GM23338 (cell line): ENCODE data around the gene TWIST2. TPM values are rescaled to one million over a fixed set of nuclear protein-coding genes. Genes with fewer than 3 reads are reported as not detected.

Source experiments
- ATAC-seq: fragments of 200-7000 bp; cut with Tn5 transposase; 3 replicates; pipeline ENCODE4 v1.9.1; 2020
- DNase-seq: peaks from one replicate; pipeline ENCODE4 v3.0.0-alpha.2; 2015; ENCODE audit warnings: low spot score
- H2AFZ ChIP-seq: fragments of 200-600 bp; sonication (generic); 2 replicates; pipeline ENCODE4 v1.8.0; 2016; ENCODE audit warnings: antibody characterized with exemption, mild to moderate bottlenecking, moderate library complexity
- H3F3A ChIP-seq: fragments of 200-600 bp; sonication (generic); replicated peaks from 2 replicates; pipeline ENCODE4 v1.8.0; 2017; ENCODE audit warnings: antibody characterized with exemption, mixed run types, low read depth
- H3K27ac ChIP-seq: fragments of 200-600 bp; sonication (generic); 2 replicates; pipeline ENCODE4 v1.6.1; 2016; ENCODE audit warnings: low read depth
- H3K27me3 ChIP-seq: fragments of 200-600 bp; sonication (generic); 2 replicates; pipeline ENCODE4 v1.8.0; 2016; ENCODE audit warnings: mild to moderate bottlenecking, mixed run types, moderate library complexity; ENCODE audit not compliant: insufficient read depth
- H3K36me3 ChIP-seq: fragments of 200-600 bp; sonication (generic); 2 replicates; pipeline ENCODE4 v1.8.0; 2016; ENCODE audit warnings: mild to moderate bottlenecking; ENCODE audit not compliant: insufficient read depth
- H3K4me1 ChIP-seq: fragments of 200-600 bp; sonication (generic); 2 replicates; pipeline ENCODE4 v1.8.0; 2016; ENCODE audit warnings: mild to moderate bottlenecking, moderate library complexity; ENCODE audit not compliant: insufficient read depth
- H3K4me2 ChIP-seq: fragments of 200-600 bp; sonication (generic); 2 replicates; pipeline ENCODE4 v1.7.1; 2017; ENCODE audit warnings: mixed run types
- H3K4me3 ChIP-seq: fragments of 200-600 bp; sonication (generic); 2 replicates; pipeline ENCODE4 v1.6.1; 2016; ENCODE audit warnings: mixed run types
- H3K79me2 ChIP-seq: fragments of 200-600 bp; sonication (generic); replicated peaks from 2 replicates; pipeline ENCODE4 v1.8.0; 2017; ENCODE audit warnings: mild to moderate bottlenecking; ENCODE audit not compliant: insufficient read depth
- H3K9me2 ChIP-seq: fragments of 200-600 bp; sonication (generic); 2 replicates; pipeline ENCODE4 v1.8.0; 2017; ENCODE audit not compliant: insufficient read depth
- H4K20me1 ChIP-seq: fragments of 200-600 bp; sonication (generic); replicated peaks from 2 replicates; pipeline ENCODE4 v1.8.0; 2017; ENCODE audit warnings: mild to moderate bottlenecking; ENCODE audit not compliant: insufficient read depth
- H3K27ac Mint-ChIP-seq: 2 replicates; pipeline ENCODE4 v1.8.0; 2020; ENCODE audit warnings: inconsistent platforms, mild to moderate bottlenecking, moderate library complexity, mixed read lengths
- H3K27me3 Mint-ChIP-seq: 3 replicates; pipeline ENCODE4 v1.8.0; 2022; ENCODE audit warnings: low read depth, mild to moderate bottlenecking, moderate library complexity, mixed read lengths, inconsistent platforms; ENCODE audit not compliant: insufficient read depth, poor library complexity
- H3K36me3 Mint-ChIP-seq: 3 replicates; pipeline ENCODE4 v1.8.0; 2021; ENCODE audit warnings: low read depth, mild to moderate bottlenecking, inconsistent platforms, moderate library complexity, mixed read lengths
- H3K4me1 Mint-ChIP-seq: 3 replicates; pipeline ENCODE4 v1.8.0; 2020; ENCODE audit warnings: mild to moderate bottlenecking, inconsistent platforms, mixed read lengths
- H3K4me3 Mint-ChIP-seq: 3 replicates; pipeline ENCODE4 v1.8.0; 2021; ENCODE audit warnings: moderate library complexity, mild to moderate bottlenecking, inconsistent platforms, mixed read lengths
- H3K9me3 Mint-ChIP-seq: 3 replicates; pipeline ENCODE4 v1.8.0; 2020; ENCODE audit warnings: moderate library complexity, mild to moderate bottlenecking, inconsistent platforms, mixed read lengths
- CREB1 ChIP-seq: fragments of 250-450 bp; sonication (Bioruptor Pico); IDR thresholded peaks from 2 replicates; pipeline ENCODE4 v1.5.0; 2020; ENCODE audit warnings: low read depth, mild to moderate bottlenecking, moderate library complexity
- EZH2 ChIP-seq: fragments of 200-600 bp; sonication (generic); IDR thresholded peaks from one replicate; pipeline ENCODE4 v1.8.0; 2017; ENCODE audit warnings: antibody characterized with exemption, mild to moderate bottlenecking, low read depth; ENCODE audit not compliant: unreplicated experiment
- EZH2phosphoT487 ChIP-seq: fragments of 200-600 bp; sonication (generic); IDR thresholded peaks from one replicate; pipeline ENCODE4 v1.8.1; 2018; ENCODE audit warnings: antibody characterized with exemption; ENCODE audit not compliant: unreplicated experiment
- JUNB ChIP-seq: IDR thresholded peaks from one replicate; pipeline ENCODE4 v1.6.1; 2016; ENCODE audit warnings: antibody characterized with exemption; ENCODE audit not compliant: unreplicated experiment
- POLR2AphosphoS5 ChIP-seq: IDR thresholded peaks from 2 replicates; pipeline ENCODE4 v1.6.1; 2016; ENCODE audit warnings: antibody characterized with exemption, low read depth
- STAT1 ChIP-seq: IDR thresholded peaks from one replicate; pipeline ENCODE4 v1.6.1; 2016; ENCODE audit warnings: antibody characterized with exemption; ENCODE audit not compliant: unreplicated experiment
- ZNF114 ChIP-seq: fragments of 250-450 bp; sonication (Bioruptor Pico); IDR thresholded peaks from 2 replicates; pipeline ENCODE4 v1.5.0; 2020; ENCODE audit warnings: mild to moderate bottlenecking, moderate library complexity
- ZNF331 ChIP-seq: fragments of 250-450 bp; sonication (Bioruptor Pico); IDR thresholded peaks from 2 replicates; pipeline ENCODE4 v1.5.0; 2020; ENCODE audit warnings: low read depth, mild to moderate bottlenecking, moderate library complexity
- polyA plus RNA-seq: library from polyadenylated mRNA; unstranded; fragments of >200 nt; fragmentation: Nextera tagmentation; extraction: Ambion mirVana; gene quantifications from 2 replicates; pipeline ENCODE4 v1.2.1, GENCODE V29; 2016
- total RNA-seq: library from RNA; depleted of rRNA; stranded (reverse); fragments of >200 nt; shearing (Covaris generic); gene quantifications from 2 replicates; pipeline ENCODE4 v1.2.3, GENCODE V29; 2014
- TF ChIP-seq, protein P1 (sequence below): IDR thresholded peaks from one replicate; pipeline ENCODE4 v1.6.1; 2018; ENCODE audit warnings: antibody characterized with exemption; ENCODE audit not compliant: unreplicated experiment
- TF ChIP-seq, protein P2 (sequence below): fragments of 250-450 bp; sonication (Bioruptor Pico); IDR thresholded peaks from 2 replicates; pipeline ENCODE4 v1.5.0; 2020; ENCODE audit warnings: mild to moderate bottlenecking, moderate library complexity
- TF ChIP-seq, protein P3 (sequence below): IDR thresholded peaks from 2 replicates; pipeline ENCODE4 v1.6.1; 2016; ENCODE audit warnings: antibody characterized with exemption

Gene TWIST2
- total and polyA plus RNA-seq, 2 experiments from 2014 or later = 7.0 to 12.5 TPM

DNA sequence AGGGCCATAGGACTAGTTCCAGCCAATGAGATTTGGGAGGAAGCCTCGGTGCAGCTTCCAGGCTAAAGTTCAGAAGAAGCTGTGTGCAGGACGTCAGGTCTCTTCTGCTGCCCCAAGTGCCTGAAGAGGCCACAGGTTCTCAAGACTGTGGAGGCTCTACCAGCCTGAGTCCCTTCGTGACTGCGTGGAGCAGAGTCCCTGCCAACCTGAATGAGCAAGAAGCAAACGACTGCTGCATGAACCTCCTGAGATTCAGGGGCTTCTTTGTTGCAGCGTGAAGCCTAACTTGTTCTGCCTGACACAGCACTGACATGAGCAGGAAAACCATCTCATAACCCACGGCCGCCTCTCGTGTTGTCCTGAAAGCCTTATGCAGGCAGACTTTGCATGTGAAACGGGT lies 39.7 kb downstream of the TWIST2 start:
- Mint-ChIP-seq H3K36me3 (peaks cover 8% of the 10 kb centered on the region), H3K4me3 (no peak overlapping the region), H3K27me3 (peaks cover 1% of the 10 kb centered on the region), H3K9me3 (peaks cover 26% of the 10 kb centered on the region; the same call in 2 of the 3 replicates), H3K27ac (no peak overlapping the region), H3K4me1 (peaks cover 5% of the 10 kb centered on the region; the same call in 1 of the 3 replicates)
- Histone ChIP-seq H3F3A (no peaks in the 10 kb centered on the region), H3K27me3 (no peaks in the 10 kb centered on the region), H3K4me2 (no peak overlapping the region), H3K4me3 (no peak overlapping the region), H3K27ac (no peak overlapping the region), H3K36me3 (no peaks in the 10 kb centered on the region), H2AFZ (no peak overlapping the region), H3K9me2 (no peaks in the 10 kb centered on the region), H4K20me1 (no peaks in the 10 kb centered on the region), H3K4me1 (no peaks in the 10 kb centered on the region), H3K79me2 (no peaks in the 10 kb centered on the region)
- ATAC-seq = no peak
- no peak for DNase-seq
- no peak for TF ChIP-seq EZH2phosphoT487
- no peak for TF ChIP-seq STAT1
- no peak for TF ChIP-seq ZNF114 (CRISPR knock-in tag)

DNA sequence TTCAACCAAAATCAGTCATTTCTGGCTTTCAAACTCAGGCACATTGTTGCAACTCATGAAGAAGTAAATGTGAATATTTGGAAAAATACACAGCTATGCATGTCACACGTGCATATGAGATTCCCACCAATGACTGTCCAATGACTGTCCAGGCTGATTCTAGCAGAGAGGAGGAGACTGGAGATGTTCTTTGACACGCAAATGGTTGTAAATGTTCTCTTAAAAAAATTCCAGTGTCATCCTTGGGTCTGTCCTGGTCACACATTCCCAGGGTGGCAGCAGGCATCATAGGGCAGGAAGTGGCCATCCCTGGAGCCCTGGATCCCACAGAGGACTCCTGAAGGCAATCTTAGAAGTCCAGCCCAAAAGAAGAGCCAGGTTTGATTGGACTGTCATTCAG lies 40.9 kb downstream of the TWIST2 start:
- Histone ChIP-seq H3K27me3 (no peaks in the 10 kb centered on the region), H3K27ac (no peak overlapping the region), H2AFZ (no peak overlapping the region), H3K36me3 (no peaks in the 10 kb centered on the region), H3K4me1 (no peaks in the 10 kb centered on the region), H4K20me1 (no peaks in the 10 kb centered on the region), H3K4me2 (no peak overlapping the region), H3K79me2 (no peaks in the 10 kb centered on the region), H3K4me3 (no peak overlapping the region), H3K9me2 (no peaks in the 10 kb centered on the region), H3F3A (no peaks in the 10 kb centered on the region)
- Mint-ChIP-seq H3K36me3 (peaks cover 4% of the 10 kb centered on the region), H3K4me3 (no peak overlapping the region), H3K27me3 (peaks cover 1% of the 10 kb centered on the region), H3K4me1 (peaks cover 5% of the 10 kb centered on the region; the same call in 1 of the 3 replicates), H3K9me3 (peaks cover 16% of the 10 kb centered on the region; the same call in 2 of the 3 replicates), H3K27ac (no peak overlapping the region)
- ATAC-seq (no peak), DNase-seq (no peak)
- TF ChIP-seq EZH2 (no peak), POLR2AphosphoS5 (no peak), JUNB (no peak), CREB1 (no peak), ZNF331 (no peak), STAT1 (no peak), EZH2phosphoT487 (no peak), ZNF114 (CRISPR knock-in tag) (no peak)
- TF ChIP-seq, protein P1, sequence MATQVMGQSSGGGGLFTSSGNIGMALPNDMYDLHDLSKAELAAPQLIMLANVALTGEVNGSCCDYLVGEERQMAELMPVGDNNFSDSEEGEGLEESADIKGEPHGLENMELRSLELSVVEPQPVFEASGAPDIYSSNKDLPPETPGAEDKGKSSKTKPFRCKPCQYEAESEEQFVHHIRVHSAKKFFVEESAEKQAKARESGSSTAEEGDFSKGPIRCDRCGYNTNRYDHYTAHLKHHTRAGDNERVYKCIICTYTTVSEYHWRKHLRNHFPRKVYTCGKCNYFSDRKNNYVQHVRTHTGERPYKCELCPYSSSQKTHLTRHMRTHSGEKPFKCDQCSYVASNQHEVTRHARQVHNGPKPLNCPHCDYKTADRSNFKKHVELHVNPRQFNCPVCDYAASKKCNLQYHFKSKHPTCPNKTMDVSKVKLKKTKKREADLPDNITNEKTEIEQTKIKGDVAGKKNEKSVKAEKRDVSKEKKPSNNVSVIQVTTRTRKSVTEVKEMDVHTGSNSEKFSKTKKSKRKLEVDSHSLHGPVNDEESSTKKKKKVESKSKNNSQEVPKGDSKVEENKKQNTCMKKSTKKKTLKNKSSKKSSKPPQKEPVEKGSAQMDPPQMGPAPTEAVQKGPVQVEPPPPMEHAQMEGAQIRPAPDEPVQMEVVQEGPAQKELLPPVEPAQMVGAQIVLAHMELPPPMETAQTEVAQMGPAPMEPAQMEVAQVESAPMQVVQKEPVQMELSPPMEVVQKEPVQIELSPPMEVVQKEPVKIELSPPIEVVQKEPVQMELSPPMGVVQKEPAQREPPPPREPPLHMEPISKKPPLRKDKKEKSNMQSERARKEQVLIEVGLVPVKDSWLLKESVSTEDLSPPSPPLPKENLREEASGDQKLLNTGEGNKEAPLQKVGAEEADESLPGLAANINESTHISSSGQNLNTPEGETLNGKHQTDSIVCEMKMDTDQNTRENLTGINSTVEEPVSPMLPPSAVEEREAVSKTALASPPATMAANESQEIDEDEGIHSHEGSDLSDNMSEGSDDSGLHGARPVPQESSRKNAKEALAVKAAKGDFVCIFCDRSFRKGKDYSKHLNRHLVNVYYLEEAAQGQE = no peak
- TF ChIP-seq, protein P2, sequence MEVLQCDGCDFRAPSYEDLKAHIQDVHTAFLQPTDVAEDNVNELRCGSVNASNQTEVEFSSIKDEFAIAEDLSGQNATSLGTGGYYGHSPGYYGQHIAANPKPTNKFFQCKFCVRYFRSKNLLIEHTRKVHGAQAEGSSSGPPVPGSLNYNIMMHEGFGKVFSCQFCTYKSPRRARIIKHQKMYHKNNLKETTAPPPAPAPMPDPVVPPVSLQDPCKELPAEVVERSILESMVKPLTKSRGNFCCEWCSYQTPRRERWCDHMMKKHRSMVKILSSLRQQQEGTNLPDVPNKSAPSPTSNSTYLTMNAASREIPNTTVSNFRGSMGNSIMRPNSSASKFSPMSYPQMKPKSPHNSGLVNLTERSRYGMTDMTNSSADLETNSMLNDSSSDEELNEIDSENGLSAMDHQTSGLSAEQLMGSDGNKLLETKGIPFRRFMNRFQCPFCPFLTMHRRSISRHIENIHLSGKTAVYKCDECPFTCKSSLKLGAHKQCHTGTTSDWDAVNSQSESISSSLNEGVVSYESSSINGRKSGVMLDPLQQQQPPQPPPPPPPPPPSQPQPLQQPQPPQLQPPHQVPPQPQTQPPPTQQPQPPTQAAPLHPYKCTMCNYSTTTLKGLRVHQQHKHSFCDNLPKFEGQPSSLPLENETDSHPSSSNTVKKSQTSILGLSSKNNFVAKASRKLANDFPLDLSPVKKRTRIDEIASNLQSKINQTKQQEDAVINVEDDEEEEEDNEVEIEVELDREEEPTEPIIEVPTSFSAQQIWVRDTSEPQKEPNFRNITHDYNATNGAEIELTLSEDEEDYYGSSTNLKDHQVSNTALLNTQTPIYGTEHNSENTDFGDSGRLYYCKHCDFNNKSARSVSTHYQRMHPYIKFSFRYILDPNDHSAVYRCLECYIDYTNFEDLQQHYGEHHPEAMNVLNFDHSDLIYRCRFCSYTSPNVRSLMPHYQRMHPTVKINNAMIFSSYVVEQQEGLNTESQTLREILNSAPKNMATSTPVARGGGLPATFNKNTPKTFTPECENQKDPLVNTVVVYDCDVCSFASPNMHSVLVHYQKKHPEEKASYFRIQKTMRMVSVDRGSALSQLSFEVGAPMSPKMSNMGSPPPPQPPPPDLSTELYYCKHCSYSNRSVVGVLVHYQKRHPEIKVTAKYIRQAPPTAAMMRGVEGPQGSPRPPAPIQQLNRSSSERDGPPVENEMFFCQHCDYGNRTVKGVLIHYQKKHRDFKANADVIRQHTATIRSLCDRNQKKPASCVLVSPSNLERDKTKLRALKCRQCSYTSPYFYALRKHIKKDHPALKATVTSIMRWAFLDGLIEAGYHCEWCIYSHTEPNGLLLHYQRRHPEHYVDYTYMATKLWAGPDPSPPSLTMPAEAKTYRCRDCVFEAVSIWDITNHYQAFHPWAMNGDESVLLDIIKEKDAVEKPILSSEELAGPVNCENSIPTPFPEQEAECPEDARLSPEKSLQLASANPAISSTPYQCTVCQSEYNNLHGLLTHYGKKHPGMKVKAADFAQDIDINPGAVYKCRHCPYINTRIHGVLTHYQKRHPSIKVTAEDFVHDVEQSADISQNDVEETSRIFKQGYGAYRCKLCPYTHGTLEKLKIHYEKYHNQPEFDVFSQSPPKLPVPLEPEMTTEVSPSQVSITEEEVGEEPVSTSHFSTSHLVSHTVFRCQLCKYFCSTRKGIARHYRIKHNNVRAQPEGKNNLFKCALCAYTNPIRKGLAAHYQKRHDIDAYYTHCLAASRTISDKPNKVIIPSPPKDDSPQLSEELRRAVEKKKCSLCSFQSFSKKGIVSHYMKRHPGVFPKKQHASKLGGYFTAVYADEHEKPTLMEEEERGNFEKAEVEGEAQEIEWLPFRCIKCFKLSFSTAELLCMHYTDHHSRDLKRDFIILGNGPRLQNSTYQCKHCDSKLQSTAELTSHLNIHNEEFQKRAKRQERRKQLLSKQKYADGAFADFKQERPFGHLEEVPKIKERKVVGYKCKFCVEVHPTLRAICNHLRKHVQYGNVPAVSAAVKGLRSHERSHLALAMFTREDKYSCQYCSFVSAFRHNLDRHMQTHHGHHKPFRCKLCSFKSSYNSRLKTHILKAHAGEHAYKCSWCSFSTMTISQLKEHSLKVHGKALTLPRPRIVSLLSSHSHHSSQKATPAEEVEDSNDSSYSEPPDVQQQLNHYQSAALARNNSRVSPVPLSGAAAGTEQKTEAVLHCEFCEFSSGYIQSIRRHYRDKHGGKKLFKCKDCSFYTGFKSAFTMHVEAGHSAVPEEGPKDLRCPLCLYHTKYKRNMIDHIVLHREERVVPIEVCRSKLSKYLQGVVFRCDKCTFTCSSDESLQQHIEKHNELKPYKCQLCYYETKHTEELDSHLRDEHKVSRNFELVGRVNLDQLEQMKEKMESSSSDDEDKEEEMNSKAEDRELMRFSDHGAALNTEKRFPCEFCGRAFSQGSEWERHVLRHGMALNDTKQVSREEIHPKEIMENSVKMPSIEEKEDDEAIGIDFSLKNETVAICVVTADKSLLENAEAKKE (CRISPR knock-in tag) = no peak
- TF ChIP-seq, protein P3, sequence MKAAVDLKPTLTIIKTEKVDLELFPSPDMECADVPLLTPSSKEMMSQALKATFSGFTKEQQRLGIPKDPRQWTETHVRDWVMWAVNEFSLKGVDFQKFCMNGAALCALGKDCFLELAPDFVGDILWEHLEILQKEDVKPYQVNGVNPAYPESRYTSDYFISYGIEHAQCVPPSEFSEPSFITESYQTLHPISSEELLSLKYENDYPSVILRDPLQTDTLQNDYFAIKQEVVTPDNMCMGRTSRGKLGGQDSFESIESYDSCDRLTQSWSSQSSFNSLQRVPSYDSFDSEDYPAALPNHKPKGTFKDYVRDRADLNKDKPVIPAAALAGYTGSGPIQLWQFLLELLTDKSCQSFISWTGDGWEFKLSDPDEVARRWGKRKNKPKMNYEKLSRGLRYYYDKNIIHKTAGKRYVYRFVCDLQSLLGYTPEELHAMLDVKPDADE = no peak
